Measurements from ENCODE around the gene PLXNA1.

PLXNA1 gene

DNA sequence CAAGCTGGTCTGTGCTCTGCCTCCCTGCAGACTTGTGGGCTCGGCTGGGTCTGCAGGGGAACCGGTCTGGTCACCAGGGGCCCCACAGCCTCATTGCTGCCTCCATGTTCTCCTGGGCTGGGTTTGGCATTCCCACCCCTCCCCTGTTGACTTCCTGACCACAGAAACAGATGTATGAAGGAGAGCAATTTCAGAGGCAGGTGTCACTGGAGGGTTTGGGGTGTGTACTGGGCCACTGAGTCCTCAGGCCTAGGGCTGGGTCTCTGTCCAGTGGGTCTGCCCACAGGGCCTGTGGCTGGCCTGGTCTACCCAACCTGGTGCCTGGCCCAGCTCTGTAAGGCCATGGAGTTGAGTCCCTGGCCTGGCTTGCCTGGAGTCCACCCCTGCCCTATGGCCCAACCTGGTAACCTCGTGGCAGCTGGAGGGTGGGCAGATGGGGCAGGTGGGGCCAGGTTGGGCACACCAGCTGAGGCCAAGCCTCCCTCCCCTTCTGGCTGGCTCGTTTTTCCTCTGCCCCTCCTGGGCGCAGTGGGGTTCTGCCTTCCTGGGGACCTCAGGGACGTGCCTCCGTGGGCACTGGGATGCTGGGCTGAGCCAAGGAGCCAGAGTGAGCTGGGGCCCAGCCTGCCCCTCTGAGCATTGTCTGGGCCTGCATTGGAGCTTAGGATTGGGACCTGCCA lies 20.8 kb downstream of the PLXNA1 start:
- DNase-seq, result no peak

DNA sequence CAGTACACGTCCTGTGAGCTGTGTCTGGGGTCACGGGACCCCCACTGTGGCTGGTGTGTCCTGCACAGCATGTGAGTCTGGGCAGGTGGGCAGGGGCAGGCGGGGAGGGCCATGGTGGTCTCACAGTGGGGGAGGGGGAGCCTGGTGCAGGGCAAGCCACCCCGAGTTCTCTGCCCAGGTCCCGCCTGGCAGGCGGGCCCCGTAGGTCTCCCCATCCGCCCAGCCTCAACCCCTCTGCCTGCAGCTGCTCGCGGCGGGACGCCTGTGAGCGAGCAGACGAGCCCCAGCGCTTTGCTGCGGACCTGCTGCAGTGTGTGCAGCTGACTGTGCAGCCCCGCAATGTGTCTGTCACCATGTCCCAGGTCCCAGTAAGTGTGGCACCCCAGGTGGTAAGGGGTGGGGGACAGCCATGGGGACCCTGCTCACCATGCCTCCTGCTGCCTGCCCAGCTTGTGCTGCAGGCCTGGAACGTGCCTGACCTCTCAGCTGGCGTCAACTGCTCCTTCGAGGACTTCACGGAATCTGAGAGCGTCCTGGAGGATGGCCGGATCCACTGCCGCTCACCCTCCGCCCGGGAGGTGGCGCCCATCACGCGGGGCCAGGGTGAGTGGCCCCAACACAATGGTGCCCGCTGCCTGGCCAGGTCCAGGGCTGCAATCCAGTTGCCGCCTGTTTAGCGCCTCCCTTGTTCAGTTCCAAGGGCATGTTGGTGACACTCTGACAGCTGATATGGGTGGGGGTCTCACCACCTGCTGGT lies 21.9 kb downstream of the PLXNA1 start:
- no peak for DNase-seq

DNA sequence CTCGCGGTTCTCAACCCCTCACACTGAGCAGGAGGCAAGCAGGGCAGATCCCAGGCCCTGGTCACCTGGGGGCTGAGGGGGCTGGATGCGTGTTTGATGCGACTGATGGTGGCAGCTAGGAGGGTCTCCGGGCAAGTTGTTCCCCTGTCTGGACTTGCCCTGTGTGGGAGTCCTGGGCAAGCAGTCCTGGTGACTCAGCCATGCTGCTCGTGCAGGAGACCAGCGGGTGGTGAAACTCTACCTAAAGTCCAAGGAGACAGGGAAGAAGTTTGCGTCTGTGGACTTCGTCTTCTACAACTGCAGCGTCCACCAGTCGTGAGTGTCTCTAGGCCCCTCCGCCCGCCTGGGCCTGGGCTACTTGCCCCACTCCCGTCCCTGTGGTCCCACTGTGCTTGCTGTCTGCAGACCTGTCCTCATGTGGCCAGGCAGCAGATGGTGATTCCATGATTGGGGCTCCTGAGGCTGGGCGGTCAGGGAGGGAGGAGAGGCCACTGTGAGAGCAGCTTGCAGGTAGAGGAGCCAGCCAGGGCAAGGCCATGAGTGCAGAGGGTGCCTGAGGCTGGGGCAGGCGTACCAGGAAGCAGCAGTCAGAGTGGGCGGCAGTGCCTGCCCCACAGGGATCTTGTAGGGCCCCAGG lies 23.1 kb downstream of the PLXNA1 start:
- DNase-seq, result no peak

DNA sequence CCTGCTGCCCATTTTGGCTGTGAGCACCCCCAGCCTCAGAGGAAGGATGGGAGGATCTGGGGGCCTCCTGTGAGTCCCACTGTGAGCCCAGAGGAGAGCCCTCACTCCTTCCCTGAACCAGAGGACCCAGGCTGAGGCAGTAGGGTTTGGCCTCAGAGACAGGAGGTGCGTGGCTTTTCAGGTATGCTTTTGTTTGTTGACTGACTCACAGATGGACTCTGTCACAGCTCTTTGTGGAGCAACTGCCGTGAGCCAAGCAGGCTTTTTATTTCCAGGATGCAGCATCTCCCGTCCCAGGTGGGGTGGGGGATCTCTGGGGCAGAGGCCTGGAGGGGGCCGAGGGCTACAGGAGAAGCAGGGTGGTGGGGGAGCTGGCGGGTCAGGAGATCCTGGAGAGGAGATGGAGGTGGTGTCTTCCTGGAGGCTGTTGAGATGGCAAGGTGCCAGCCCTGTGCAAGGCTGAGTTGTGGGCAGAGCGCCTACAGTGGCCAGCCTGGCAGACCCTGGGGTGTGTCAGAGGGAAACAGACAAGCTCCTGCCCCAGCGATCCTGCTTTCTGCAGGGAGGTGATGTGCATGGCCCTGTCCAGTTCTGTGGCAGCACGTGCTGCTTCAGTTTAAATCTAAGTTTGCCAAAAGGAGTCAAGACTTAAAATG lies 24.0 kb downstream of the PLXNA1 start:
- DNase-seq, result no peak

DNA sequence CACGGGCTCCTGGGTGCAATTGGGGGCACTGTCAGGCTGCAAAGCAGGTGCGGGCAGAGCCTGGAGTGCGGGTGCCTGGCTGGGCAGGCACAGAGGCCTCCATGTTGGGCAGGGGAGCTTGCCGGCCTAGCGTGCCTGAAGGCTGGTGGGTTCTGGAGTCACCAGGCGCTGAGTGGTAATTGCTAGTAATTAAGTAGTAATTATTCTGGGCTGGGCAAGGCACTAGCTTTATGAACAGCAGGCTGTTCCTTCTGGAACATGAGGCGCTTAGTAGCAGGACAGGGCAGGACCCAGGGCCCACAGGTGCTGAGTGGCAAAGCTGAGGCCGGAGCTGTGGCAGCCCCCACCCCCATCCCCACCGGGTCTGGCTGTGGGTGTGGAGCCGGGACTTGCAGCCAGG lies 25.3 kb downstream of the PLXNA1 start:
- DNase-seq, result no peak

DNA sequence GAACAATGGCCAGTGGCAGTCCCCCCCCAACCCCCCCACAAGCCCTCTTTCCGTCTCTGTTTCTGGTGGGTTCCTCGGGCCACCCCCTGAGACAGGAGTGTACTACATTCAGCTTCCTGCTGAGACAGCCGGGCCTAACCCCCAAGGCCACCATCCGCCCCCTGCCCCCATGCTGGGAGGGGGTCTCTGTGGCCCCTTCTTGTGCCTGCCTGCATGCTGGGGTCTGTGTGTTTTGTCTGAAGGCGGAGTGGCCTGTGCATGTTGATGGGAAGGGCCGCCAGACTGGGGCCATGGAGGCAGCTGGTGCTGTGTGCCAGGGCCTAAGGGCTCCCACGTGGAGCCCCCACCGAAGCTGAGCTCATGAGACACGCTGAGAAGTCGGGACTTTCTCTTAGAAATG lies 26.6 kb downstream of the PLXNA1 start:
- DNase-seq, result no peak

DNA sequence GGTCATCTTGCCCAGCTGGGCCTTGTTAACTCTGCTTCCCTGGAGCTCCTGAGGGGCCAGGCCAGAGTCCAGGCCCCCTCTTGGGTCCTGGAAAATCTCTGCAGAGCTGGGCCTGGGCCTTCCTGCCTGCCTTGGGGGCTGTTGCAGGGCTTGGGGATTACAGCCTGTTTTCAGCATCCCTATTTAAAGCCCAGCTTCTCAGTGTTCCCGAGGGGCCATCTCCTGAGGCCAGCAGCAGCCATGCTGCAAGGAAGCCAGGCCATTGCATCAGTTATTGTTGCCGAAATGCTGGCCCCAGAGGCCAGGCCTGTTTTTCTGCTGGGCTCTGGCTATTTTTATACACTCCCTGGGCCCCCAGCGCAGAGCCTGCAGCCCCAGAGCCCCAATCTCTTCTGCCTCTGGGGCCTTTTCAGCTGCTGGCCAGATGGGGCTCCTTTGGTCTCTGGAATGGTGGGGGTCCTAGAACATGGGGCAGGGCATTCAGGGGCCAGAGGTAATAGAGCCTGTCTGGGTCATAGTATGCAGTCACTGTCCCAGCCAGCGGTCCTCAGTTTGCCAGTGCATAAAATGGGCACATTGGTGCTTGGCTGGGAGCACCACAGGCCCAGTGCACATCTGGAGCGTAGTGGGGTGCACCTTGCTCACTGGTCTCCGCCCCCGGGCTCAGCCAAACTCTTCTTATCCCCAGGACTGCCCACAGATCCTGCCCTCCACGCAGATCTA lies 28.5 kb downstream of the PLXNA1 start:
- DNase-seq, result no peak

DNA sequence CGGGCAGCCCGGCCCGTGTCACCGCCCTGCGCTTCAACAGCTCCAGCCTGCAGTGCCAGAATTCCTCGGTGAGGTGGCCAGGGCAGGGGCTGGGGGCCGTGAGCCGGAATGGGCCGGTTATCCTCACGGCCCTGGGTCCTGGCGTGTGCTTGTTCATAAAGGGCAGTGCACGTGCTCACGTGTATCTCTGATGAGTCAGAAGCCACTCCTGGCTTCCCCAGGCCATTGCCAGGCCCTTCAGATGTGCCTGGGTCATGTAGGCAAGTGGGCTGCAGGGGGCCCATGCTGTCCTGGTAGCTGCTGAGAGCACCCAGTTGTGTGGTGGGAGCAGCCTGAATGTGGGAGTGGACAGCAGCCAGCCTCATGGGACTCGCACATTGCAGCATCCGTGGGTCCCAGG lies 29.2 kb downstream of the PLXNA1 start:
- DNase-seq, result no peak

DNA sequence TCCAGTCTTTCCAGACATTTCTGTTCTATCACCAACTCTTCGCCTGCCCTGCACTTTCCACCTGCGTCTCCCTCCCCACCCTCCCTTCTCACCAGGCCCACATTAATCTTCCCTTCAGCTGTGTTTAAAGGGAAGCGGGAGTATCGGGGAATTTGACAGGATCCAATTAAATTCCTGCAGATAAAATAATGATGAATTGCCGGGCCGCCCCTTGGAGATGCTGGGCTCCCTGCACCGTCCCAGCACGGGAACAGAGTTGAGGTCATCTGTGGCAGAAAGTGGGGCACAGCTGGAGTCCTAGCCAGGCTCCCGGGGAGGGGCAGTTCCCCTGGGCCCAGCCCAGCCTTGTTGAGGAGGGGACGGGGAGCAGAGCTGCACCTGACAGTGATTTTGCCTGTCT lies 30.3 kb downstream of the PLXNA1 start:
- DNase-seq, result no peak

DNA sequence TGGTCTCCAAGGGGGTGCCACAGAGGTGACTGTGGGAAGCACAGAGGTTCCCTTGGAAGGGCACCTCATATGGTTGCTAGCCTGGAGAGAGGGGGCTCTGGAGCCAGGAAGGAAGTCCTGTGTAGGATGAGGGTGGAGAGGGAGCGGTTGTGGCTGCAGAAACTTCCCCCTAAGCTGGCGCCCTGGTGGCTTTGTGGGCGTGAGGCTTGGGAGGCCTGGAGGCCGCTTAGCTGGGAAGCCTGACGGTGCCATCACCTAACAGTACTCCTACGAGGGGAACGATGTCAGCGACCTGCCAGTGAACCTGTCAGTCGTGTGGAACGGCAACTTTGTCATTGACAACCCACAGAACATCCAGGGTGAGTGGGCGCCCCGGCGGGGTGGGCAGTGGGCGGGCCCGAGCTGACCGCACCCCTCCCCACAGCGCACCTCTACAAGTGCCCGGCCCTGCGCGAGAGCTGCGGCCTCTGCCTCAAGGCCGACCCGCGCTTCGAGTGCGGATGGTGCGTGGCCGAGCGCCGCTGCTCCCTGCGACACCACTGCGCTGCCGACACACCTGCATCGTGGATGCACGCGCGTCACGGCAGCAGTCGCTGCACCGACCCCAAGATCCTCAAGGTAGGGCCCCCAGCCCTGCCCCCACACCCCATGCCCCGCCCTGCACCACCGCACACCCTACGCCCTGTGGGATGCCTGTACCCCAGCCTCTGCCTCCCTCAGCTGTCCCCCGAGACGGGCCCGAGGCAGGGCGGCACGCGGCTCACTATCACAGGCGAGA lies 31.0 kb downstream of the PLXNA1 start:
- DNase-seq, result no peak

DNA sequence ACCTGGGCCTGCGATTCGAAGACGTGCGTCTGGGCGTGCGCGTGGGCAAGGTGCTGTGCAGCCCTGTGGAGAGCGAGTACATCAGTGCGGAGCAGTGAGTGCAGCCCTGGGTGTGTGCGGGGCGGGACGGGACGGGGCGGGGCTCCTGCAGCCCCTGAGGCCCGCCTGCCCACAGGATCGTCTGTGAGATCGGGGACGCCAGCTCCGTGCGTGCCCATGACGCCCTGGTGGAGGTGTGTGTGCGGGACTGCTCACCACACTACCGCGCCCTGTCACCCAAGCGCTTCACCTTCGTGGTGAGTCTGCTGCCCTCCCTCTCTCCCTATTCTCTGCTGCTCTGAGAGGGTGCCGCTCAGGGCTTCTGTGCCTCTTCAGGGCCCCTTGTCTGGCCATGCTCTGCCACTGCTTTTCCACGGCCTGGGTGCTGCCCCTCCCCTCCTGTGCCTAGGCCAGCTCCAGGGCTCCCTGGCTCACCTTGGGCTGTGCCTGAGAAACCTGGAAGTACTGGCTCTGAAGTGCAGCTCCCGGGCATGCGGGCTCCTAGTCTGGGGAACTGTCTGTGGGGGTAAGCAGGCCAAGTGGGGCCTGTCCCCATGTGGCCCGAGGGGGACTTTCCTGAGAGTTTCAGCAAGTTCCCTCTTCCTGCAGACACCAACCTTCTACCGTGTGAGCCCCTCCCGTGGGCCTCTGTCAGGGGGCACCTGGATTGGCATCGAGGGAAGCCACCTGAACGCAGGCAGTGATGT lies 31.8 kb downstream of the PLXNA1 start:
- no peak for DNase-seq

DNA sequence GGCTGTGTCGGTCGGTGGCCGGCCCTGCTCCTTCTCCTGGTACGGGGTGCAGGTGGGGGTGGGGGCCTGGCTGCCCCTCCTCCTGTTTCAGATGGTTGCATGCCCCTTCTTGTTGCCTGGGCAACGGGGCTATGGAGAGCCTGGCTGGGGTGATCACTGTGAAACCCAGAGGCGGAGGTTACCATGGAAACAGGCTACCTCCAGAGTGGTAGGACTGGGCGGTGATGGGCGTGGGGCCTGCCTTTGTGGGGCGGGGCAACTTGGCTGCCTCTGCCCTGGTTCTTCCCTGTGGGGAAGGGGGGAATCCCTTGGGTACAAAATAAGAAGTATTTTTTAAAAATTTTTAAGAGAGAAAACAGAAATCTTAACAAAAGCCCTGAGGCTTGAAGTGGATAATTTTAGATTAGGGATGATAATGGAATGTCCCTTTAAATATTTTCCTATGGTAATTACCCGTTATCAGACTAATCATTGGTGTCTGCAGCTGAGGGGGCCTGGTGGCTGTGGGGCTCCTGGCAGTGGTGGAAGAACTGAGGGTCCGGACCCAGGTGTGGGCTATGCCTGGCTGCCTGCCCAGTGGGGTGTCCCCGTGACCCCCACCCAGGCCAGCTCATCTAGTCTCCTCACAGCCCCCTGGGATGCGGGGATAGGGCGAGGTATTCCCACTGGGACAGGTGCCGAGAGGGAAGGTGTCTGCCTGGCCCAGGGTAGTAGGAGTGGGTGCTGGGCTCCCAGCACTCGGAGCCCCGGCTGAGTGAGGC lies 32.5 kb downstream of the PLXNA1 start:
- DNase-seq, result no peak

DNA sequence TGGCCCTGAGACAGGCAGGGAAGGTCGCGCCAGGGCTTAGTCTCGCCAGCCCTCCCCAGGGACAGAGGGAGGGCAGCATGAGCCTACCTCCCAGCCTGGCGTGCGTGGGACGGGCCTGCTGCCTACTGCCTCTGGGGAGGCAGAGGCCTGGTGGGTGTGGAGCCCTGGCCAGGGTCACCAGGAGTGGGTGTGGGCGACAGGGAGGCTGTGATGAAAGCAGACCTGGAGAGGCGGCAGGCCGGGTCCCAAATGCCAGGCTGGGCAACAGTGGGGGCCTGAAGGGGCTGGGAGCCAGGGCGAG lies 33.1 kb downstream of the PLXNA1 start:
- DNase-seq, result no peak

DNA sequence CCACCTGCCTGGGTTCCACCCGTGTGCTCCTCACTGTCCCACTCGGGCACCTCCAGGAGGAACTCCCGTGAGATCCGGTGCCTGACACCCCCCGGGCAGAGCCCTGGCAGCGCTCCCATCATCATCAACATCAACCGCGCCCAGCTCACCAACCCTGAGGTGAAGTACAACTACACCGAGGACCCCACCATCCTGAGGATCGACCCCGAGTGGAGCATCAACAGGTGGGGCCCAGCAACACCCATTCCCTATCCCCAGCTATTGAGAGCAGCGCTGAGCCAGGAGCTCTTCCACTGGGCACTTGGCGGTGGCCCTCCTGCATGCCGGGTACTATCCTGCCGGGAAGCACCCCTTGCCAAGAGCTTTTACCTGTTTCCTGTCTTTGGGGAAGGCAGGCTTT lies 33.5 kb downstream of the PLXNA1 start:
- DNase-seq, result no peak

DNA sequence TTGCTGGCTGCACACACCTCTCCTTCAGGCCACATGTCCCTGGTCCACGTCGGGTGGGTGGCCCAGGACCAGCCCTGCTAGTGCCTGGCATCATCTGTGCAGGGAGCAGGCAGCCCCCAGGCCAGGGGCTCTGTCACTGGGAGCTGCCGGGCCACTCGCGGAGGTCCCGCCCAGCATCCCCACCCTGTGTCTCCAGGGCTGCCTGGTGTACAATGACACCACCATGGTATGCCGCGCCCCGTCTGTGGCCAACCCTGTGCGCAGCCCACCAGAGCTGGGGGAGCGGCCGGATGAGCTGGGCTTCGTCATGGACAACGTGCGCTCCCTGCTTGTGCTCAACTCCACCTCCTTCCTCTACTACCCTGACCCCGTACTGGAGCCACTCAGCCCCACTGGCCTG lies 34.3 kb downstream of the PLXNA1 start:
- DNase-seq, result no peak

DNA sequence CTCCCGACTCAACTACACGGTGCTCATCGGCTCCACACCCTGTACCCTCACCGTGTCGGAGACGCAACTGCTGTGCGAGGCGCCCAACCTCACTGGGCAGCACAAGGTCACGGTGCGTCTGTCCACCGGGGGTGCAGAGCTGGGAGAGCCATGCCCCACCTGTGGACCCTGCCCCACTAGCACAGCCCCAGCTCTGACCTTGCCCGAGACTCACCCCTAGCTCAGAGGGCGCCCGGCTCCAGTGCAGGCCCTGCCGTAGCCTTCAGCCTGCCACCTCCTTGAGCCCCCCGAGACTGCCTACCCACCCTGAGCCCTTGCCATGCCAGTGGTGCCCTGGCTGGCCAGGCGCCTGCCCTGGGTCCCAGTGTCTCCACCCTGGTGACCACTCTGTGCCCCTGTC lies 34.9 kb downstream of the PLXNA1 start:
- no peak for DNase-seq

DNA sequence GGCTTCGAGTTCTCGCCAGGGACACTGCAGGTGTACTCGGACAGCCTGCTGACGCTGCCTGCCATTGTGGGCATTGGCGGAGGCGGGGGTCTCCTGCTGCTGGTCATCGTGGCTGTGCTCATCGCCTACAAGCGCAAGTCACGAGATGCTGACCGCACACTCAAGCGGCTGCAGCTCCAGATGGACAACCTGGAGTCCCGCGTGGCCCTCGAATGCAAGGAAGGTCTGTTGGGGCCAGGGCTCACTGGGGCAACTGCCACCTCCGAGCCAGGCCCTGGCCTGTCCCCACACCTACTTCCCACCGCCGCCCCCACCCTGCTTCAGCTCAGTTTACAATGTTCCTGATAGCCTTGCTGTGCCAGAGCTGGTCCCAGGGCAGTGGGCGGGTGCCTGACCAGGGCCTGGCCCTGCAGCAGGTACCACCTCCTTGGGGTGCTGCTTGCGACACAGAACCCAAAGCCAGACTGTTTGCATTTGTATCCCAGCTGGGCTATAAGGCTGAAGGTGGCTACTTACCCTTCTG lies 35.5 kb downstream of the PLXNA1 start:
- no peak for DNase-seq

DNA sequence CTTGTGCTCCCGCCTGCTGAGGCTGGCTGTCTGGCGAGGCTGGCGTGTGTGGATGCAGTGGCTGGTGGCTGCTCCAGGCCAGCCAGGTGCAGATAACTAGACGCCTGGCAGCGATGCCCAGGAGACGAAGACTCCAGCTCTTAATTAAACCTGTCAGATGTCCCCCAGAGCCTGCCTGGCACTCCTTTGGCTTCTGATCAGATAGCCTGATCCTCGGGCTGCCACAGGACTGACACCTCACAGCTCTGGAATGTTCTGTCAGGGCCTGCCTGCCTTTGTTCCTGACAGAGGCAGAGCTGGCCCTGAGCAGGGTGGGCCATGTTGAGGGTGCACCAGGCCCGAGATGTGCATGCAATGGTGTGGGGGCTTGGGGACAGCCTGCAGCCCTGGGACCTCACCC lies 36.5 kb downstream of the PLXNA1 start:
- peak; percentile 6 for DNase-seq

DNA sequence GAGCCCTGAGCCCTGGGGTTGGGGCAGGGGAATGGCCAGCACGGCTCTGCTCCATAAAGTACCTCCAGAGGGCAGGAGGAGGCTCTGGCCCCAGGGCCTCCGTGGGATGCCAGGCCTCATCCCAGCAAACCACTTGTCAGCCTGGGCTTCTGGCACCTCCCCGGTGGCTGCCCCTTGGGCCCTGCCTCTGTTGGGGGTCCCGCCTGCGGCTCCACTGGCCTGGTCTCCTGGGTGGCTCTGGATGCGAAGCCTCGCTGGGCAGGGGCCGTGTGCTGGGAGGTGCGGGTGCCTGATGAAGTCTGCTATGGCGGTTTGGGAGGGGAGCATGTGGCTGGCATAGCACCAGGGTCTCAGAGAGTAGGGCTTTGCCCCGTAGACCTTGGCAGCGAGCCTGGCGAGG lies 37.6 kb downstream of the PLXNA1 start:
- no peak for DNase-seq

DNA sequence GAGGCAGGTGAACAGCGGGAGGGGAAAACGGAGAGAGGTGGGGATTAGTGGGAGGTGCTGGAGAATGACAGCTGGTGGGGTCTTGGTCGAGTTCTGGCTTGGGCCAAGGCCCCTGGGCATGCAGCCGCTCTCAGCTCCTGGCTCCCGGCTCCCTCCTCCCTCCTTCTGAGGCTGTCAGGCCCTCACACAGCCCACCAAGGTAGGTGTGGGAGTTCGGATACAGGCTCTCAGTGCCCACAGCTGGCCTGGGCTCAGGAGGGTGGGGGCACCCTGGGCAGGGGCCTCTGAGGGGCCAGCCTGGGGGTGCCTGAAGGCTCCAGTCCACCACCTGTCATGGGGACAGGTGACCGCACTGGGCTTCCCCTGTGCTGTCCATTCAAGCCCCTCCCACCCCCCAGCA lies 39.9 kb downstream of the PLXNA1 start:
- no peak for DNase-seq

DNA sequence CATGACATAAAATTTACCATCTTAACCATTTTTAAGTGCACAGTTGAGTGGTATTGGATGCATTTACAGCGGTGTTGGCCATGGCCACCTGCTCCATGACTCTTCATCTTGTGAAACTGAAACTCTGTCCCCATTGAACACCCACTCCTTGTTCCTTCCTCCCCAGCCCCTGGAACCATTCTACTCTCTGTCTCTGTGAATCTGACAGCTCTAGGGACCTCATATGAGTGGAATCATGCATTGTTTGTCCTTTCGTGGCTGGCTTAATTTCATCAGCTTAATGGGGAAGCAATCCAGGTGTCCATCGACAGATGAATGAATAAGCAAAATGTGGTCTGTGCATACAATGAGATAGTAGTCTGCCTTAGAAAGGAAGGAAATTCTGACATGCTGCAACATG lies 42.5 kb downstream of the PLXNA1 start:
- no peak for DNase-seq

All from kidney glomerular epithelial cell (primary cell).